ENCODE data around the gene RGS6. TPM values are rescaled to one million over a fixed set of nuclear protein-coding genes. Genes with fewer than 3 reads are reported as not detected.
A peak's percentile ranks its signal among the peaks of the same experiment; 100 is the strongest.

Gene RGS6
- total RNA-seq, 1 donor from 2014 or later, result 0.34 TPM

- no peak overlapping the region for H3K4me2 ChIP-seq (ENCODE audit: low read length)
- H3K4me3 ChIP-seq (ENCODE audit: insufficient read depth, low read depth, low read length), result no peak overlapping the region
- Mint-ChIP-seq H3K27ac (ENCODE audit: unreplicated experiment) (peak overlapping the region; percentile 34), H3K27me3 (ENCODE audit: low read depth, unreplicated experiment) (no peaks in the 10 kb centered on the region), H3K4me3 (ENCODE audit: unreplicated experiment) (no peak overlapping the region), H3K9me3 (ENCODE audit: unreplicated experiment) (peaks cover 1% of the 10 kb centered on the region), H3K4me1 (ENCODE audit: low read depth, unreplicated experiment) (peaks cover 36% of the 10 kb centered on the region), H3K36me3 (ENCODE audit: low read depth, unreplicated experiment) (no peaks in the 10 kb centered on the region)
- H4K20me1 ChIP-seq (ENCODE audit: insufficient read depth, low read length), result no peaks in the 10 kb centered on the region
- no peaks in the 10 kb centered on the region for H3K27me3 ChIP-seq (ENCODE audit: insufficient read depth, low read length)
- H3K27ac ChIP-seq (ENCODE audit: low read depth, low read length), result peak overlapping the region; percentile 6
- no peak overlapping the region for H3K9ac ChIP-seq (ENCODE audit: low read length)
- no peak overlapping the region for H2AFZ ChIP-seq (ENCODE audit: low read depth, low read length)
- no peaks in the 10 kb centered on the region for H3K79me2 ChIP-seq (ENCODE audit: insufficient read depth, low read length)
- H3K9me3 ChIP-seq (ENCODE audit: insufficient read depth, low read depth, low read length), result no peaks in the 10 kb centered on the region
- DNase-seq (ENCODE audit: low read depth) (peak; percentile 53), FAIRE-seq (no peak)
- TF ChIP-seq CTCF (IDR thresholded peaks at IDR 0.05; ENCODE audit: insufficient read depth, low read depth, low read length) (no peak), EZH2 (IDR thresholded peaks at IDR 0.05; ENCODE audit: insufficient read depth, low read length) (no peak)
- H3K4me1 ChIP-seq (ENCODE audit: insufficient read depth, low read length), result peaks cover 52% of the 10 kb centered on the region
- H3K36me3 ChIP-seq (ENCODE audit: insufficient read depth, low read length), result no peaks in the 10 kb centered on the region
These were observed 678.6 kb downstream of the RGS6 start for GRCh38 chr14:72610831-72611200.

- DNase-seq (ENCODE audit: low read depth), result no peak
- Histone ChIP-seq H3K9me3 (ENCODE audit: insufficient read depth, low read depth, low read length) (no peaks in the 10 kb centered on the region), H3K27ac (ENCODE audit: low read depth, low read length) (no peak overlapping the region), H2AFZ (ENCODE audit: low read depth, low read length) (no peak overlapping the region), H3K4me3 (ENCODE audit: insufficient read depth, low read depth, low read length) (no peak overlapping the region), H3K27me3 (ENCODE audit: insufficient read depth, low read length) (no peaks in the 10 kb centered on the region), H4K20me1 (ENCODE audit: insufficient read depth, low read length) (no peaks in the 10 kb centered on the region), H3K9ac (ENCODE audit: low read length) (no peak overlapping the region), H3K4me1 (ENCODE audit: insufficient read depth, low read length) (peaks cover 59% of the 10 kb centered on the region), H3K4me2 (ENCODE audit: low read length) (no peak overlapping the region), H3K36me3 (ENCODE audit: insufficient read depth, low read length) (no peaks in the 10 kb centered on the region), H3K79me2 (ENCODE audit: insufficient read depth, low read length) (no peaks in the 10 kb centered on the region)
- Mint-ChIP-seq H3K36me3 (ENCODE audit: low read depth, unreplicated experiment) (no peaks in the 10 kb centered on the region), H3K27me3 (ENCODE audit: low read depth, unreplicated experiment) (no peaks in the 10 kb centered on the region), H3K27ac (ENCODE audit: unreplicated experiment) (no peak overlapping the region), H3K4me3 (ENCODE audit: unreplicated experiment) (no peak overlapping the region), H3K4me1 (ENCODE audit: low read depth, unreplicated experiment) (peaks cover 43% of the 10 kb centered on the region), H3K9me3 (ENCODE audit: unreplicated experiment) (peaks cover 1% of the 10 kb centered on the region)
- TF ChIP-seq EZH2 (IDR thresholded peaks at IDR 0.05; ENCODE audit: insufficient read depth, low read length) (no peak), CTCF (IDR thresholded peaks at IDR 0.05; ENCODE audit: insufficient read depth, low read depth, low read length) (no peak)
- no peak for FAIRE-seq
These were observed 679.3 kb downstream of the RGS6 start for GRCh38 chr14:72611506-72611905.

- no peak for DNase-seq (ENCODE audit: low read depth)
- Histone ChIP-seq H3K4me3 (ENCODE audit: insufficient read depth, low read depth, low read length) (no peak overlapping the region), H2AFZ (ENCODE audit: low read depth, low read length) (no peak overlapping the region), H3K27me3 (ENCODE audit: insufficient read depth, low read length) (no peaks in the 10 kb centered on the region), H3K79me2 (ENCODE audit: insufficient read depth, low read length) (no peaks in the 10 kb centered on the region), H3K36me3 (ENCODE audit: insufficient read depth, low read length) (no peaks in the 10 kb centered on the region), H3K4me1 (ENCODE audit: insufficient read depth, low read length) (peaks cover 61% of the 10 kb centered on the region), H4K20me1 (ENCODE audit: insufficient read depth, low read length) (no peaks in the 10 kb centered on the region), H3K9ac (ENCODE audit: low read length) (no peak overlapping the region), H3K4me2 (ENCODE audit: low read length) (no peak overlapping the region), H3K27ac (ENCODE audit: low read depth, low read length) (no peak overlapping the region), H3K9me3 (ENCODE audit: insufficient read depth, low read depth, low read length) (no peaks in the 10 kb centered on the region)
- Mint-ChIP-seq H3K9me3 (ENCODE audit: unreplicated experiment) (no peaks in the 10 kb centered on the region), H3K27me3 (ENCODE audit: low read depth, unreplicated experiment) (no peaks in the 10 kb centered on the region), H3K36me3 (ENCODE audit: low read depth, unreplicated experiment) (no peaks in the 10 kb centered on the region), H3K27ac (ENCODE audit: unreplicated experiment) (no peak overlapping the region), H3K4me3 (ENCODE audit: unreplicated experiment) (no peak overlapping the region), H3K4me1 (ENCODE audit: low read depth, unreplicated experiment) (peaks cover 45% of the 10 kb centered on the region)
- TF ChIP-seq CTCF (IDR thresholded peaks at IDR 0.05; ENCODE audit: insufficient read depth, low read depth, low read length) (no peak), EZH2 (IDR thresholded peaks at IDR 0.05; ENCODE audit: insufficient read depth, low read length) (no peak)
- no peak for FAIRE-seq
These were observed 679.8 kb downstream of the RGS6 start for GRCh38 chr14:72612041-72612440.

All from astrocyte (in vitro differentiated cells and primary cell).